ENCODE data around the gene SH2D7. TPM values are rescaled to one million over a fixed set of nuclear protein-coding genes. Genes with fewer than 3 reads are reported as not detected.
A peak's percentile ranks its signal among the peaks of the same experiment; 100 is the strongest.

Gene SH2D7
- total RNA-seq, 1 experiment from 2014 or later = not detected

- H3K9ac ChIP-seq (ENCODE audit: low read length) = peak overlapping the region; percentile 41
- ChIA-PET CTCF (no interaction called here), POLR2A (ENCODE audit: unreplicated experiment) (interaction anchor here (0.5 kb wide), 1 partner anchor 225 kb away, joined by 3 read pairs; no protein-coding TSS in a partner anchor)
- TF ChIP-seq EZH2 (IDR thresholded peaks at IDR 0.05; ENCODE audit: low read length, unreplicated experiment) (no peak), EZH2phosphoT487 (IDR thresholded peaks at IDR 0.05; ENCODE audit: borderline replicate concordance, low read length) (no peak)
- ATAC-seq = peak; percentile 69
- H3K79me2 ChIP-seq (ENCODE audit: low read length) = peaks cover 69% of the 10 kb centered on the region
- H3K27me3 ChIP-seq (ENCODE audit: low read length) = no peaks in the 10 kb centered on the region
- H3K4me2 ChIP-seq (ENCODE audit: low read length) = peak overlapping the region; percentile 68
- no TSS peak for BruUV-seq (replicated peaks)
- peak overlapping the region; percentile 8; the same call in 1 of the 2 replicates for H3K4me3 ChIP-seq (ENCODE audit: low read length)
- no peaks in the 10 kb centered on the region for H3F3A ChIP-seq (ENCODE audit: low read length, unreplicated experiment)
- H4K20me1 ChIP-seq (ENCODE audit: low read length) = no peaks in the 10 kb centered on the region
- H3K36me3 ChIP-seq (ENCODE audit: low read depth, low read length) = peaks cover 7% of the 10 kb centered on the region; the same call in 1 of the 2 replicates
- peak overlapping the region; percentile 64 for H3K27ac ChIP-seq (ENCODE audit: low read length)
- no peaks in the 10 kb centered on the region for H3K9me2 ChIP-seq (replicated peaks; ENCODE audit: low read length)
- H2AFZ ChIP-seq (ENCODE audit: low read length) = no peak overlapping the region
- intact Hi-C loops (cut with micrococcal nuclease) = no loop called here
- peak; percentile 54 for DNase-seq
- no peaks in the 10 kb centered on the region for H3K9me3 ChIP-seq (ENCODE audit: low read length)
- H3K4me1 ChIP-seq (ENCODE audit: insufficient read depth, low read length) = peaks cover 27% of the 10 kb centered on the region
Observed at GRCh38 chr15:78056714-78057269, 35.6 kb upstream of the SH2D7 start.

GRCh38 chr15:78057803-78058202, 34.6 kb upstream of the SH2D7 start:
- Histone ChIP-seq H3K9me3 (ENCODE audit: low read length) (no peaks in the 10 kb centered on the region), H3K4me3 (ENCODE audit: low read length) (no peak overlapping the region), H2AFZ (ENCODE audit: low read length) (no peak overlapping the region), H3K4me1 (ENCODE audit: insufficient read depth, low read length) (peaks cover 21% of the 10 kb centered on the region), H3K27me3 (ENCODE audit: low read length) (no peaks in the 10 kb centered on the region), H3K27ac (ENCODE audit: low read length) (no peak overlapping the region), H3K36me3 (ENCODE audit: low read depth, low read length) (peaks cover 7% of the 10 kb centered on the region; the same call in 1 of the 2 replicates), H3K79me2 (ENCODE audit: low read length) (peaks cover 78% of the 10 kb centered on the region), H3K9ac (ENCODE audit: low read length) (no peak overlapping the region), H4K20me1 (ENCODE audit: low read length) (no peaks in the 10 kb centered on the region), H3K9me2 (replicated peaks; ENCODE audit: low read length) (no peaks in the 10 kb centered on the region), H3K4me2 (ENCODE audit: low read length) (no peak overlapping the region), H3F3A (ENCODE audit: low read length, unreplicated experiment) (no peaks in the 10 kb centered on the region)
- DNase-seq = no peak
- intact Hi-C loops (cut with micrococcal nuclease) = no loop called here
- ChIA-PET CTCF (no interaction called here), POLR2A (ENCODE audit: unreplicated experiment) (no interaction called here)
- TF ChIP-seq CTCF (conservative IDR thresholded peaks at IDR 0.05; ENCODE audit: low read depth, low read length) = no peak
- no peak for ATAC-seq
- BruUV-seq (replicated peaks) = no TSS peak

- peaks cover 21% of the 10 kb centered on the region for H3K4me1 ChIP-seq (ENCODE audit: insufficient read depth, low read length)
- ChIA-PET CTCF (no interaction called here), POLR2A (ENCODE audit: unreplicated experiment) (no interaction called here)
- no TSS peak for BruUV-seq (replicated peaks)
- H3F3A ChIP-seq (ENCODE audit: low read length, unreplicated experiment) = no peaks in the 10 kb centered on the region
- H2AFZ ChIP-seq (ENCODE audit: low read length) = no peak overlapping the region
- no peak overlapping the region for H3K4me3 ChIP-seq (ENCODE audit: low read length)
- TF ChIP-seq CTCF (conservative IDR thresholded peaks at IDR 0.05; ENCODE audit: low read depth, low read length) = no peak
- TF ChIP-seq EZH2 (IDR thresholded peaks at IDR 0.05; ENCODE audit: low read length, unreplicated experiment) = no peak
- no peak for TF ChIP-seq EZH2phosphoT487 (IDR thresholded peaks at IDR 0.05; ENCODE audit: borderline replicate concordance, low read length)
- no peaks in the 10 kb centered on the region for H3K27me3 ChIP-seq (ENCODE audit: low read length)
- H3K79me2 ChIP-seq (ENCODE audit: low read length) = peaks cover 85% of the 10 kb centered on the region
- ATAC-seq (no peak), DNase-seq (no peak)
- no peaks in the 10 kb centered on the region for H3K9me3 ChIP-seq (ENCODE audit: low read length)
- no peak overlapping the region for H3K27ac ChIP-seq (ENCODE audit: low read length)
- no peak overlapping the region for H3K9ac ChIP-seq (ENCODE audit: low read length)
- H3K36me3 ChIP-seq (ENCODE audit: low read depth, low read length) = 0 out of 2 replicates have a peak, but pooled peaks cover under 1% of the 10 kb centered on the region
- no peaks in the 10 kb centered on the region for H3K9me2 ChIP-seq (replicated peaks; ENCODE audit: low read length)
- intact Hi-C loops (cut with micrococcal nuclease) = no loop called here
- no peaks in the 10 kb centered on the region for H4K20me1 ChIP-seq (ENCODE audit: low read length)
- no peak overlapping the region for H3K4me2 ChIP-seq (ENCODE audit: low read length)
Observed at GRCh38 chr15:78058401-78058935, 33.9 kb upstream of the SH2D7 start.
